Activated T-cell treated with anti-CD3 and anti-CD28 coated beads, Interleukin-2, amount 50 U/mL, for 48 hours (primary cell): Measurements from ENCODE around the gene MED22.
"Not testable (repeated sequence)": the region's sequence is repeated elsewhere in the genome, so short reads cannot be mapped to it uniquely, and the experiment has no call there.

ENCODE experiments used
- DNase-seq, 2 experiments: peaks; one replicate each; pipeline ENCODE4 v3.0.0-alpha.2; 2020

The MED22 gene

GRCh38 chr9:133304158-133304470 lies 43.8 kb downstream of the MED22 start:
- no peak for DNase-seq

GRCh38 chr9:133303266-133304157 lies 44.4 kb downstream of the MED22 start:
- DNase-seq = no peak

GRCh38 chr9:133301253-133302230 lies 46.4 kb downstream of the MED22 start:
- DNase-seq = no peak

GRCh38 chr9:133299996-133300395 lies 47.9 kb downstream of the MED22 start:
- DNase-seq = not testable (repeated sequence)

- DNase-seq = no peak
These were observed 53.7 kb downstream of the MED22 start for GRCh38 chr9:133294257-133294656.

- no peak for DNase-seq
These were observed 57.1 kb downstream of the MED22 start for GRCh38 chr9:133290751-133291302.
